ENCODE results near the gene ATP11A. TPM values are rescaled to one million over a fixed set of nuclear protein-coding genes. Genes with fewer than 3 reads are reported as not detected.

The ATP11A gene
- total RNA-seq, 1 experiment from 2014 or later: 41.2 TPM

DNA sequence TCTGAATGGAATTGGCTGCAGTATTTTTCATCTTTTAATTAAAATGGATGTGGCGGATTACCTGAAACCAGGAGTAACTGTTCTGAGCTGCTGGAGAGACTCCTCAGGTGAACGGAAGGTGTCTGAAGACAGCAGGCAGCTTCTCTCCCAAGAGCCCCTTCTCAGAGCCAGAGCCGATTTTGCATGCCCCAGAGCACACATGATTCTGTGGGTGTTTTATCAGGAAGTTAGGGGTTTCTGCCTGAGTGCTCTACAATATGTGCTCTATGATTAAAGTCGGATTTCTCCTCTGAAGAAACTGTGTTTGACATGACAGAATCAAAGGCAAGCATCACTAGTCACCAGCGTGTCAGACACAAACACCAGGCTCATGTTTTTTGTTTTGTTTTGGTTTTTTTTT is 218.5 kb downstream of the ATP11A start:
- no TSS peak for BruUV-seq (replicated peaks)
- H3K9me3 Mint-ChIP-seq (ENCODE audit: unreplicated experiment): no peaks in the 10 kb centered on the region
- H3K27ac Mint-ChIP-seq (ENCODE audit: low read depth, unreplicated experiment): no peak overlapping the region

GRCh38 chr13:112910016-112910415 is 220.2 kb downstream of the ATP11A start:
- H3K4me3 Mint-ChIP-seq (ENCODE audit: unreplicated experiment): no peak overlapping the region
- H3K4me1 Mint-ChIP-seq (ENCODE audit: insufficient read depth, unreplicated experiment): no peaks in the 10 kb centered on the region
- peaks cover 28% of the 10 kb centered on the region for H3K27me3 Mint-ChIP-seq (ENCODE audit: insufficient read depth, unreplicated experiment)
- no peak overlapping the region for H3K27ac Mint-ChIP-seq (ENCODE audit: low read depth, unreplicated experiment)
- POLR2A ChIA-PET: interaction anchor here (0.8 to 1.2 kb wide), 2 partner anchors 12 to 13 kb away, joined by 3 to 4 read pairs; no protein-coding TSS in a partner anchor
- no peak for DNase-seq (ENCODE audit: unreplicated experiment)
- intact Hi-C loops (cut with micrococcal nuclease): no loop called here
- CTCF ChIA-PET: no interaction called here
- H3K36me3 Mint-ChIP-seq (ENCODE audit: insufficient read depth, unreplicated experiment): no peaks in the 10 kb centered on the region
- BruUV-seq (replicated peaks): no TSS peak
- no peak for TF ChIP-seq CTCF (IDR thresholded peaks at IDR 0.05; ENCODE audit: unreplicated experiment)
- H3K9me3 Mint-ChIP-seq (ENCODE audit: unreplicated experiment): no peaks in the 10 kb centered on the region

More for the DNA sequence above, 218.5 kb downstream of the ATP11A start:
- intact Hi-C loops (cut with micrococcal nuclease): no loop called here
- no peaks in the 10 kb centered on the region for H3K36me3 Mint-ChIP-seq (ENCODE audit: insufficient read depth, unreplicated experiment)
- H3K4me3 Mint-ChIP-seq (ENCODE audit: unreplicated experiment): no peak overlapping the region
- H3K27me3 Mint-ChIP-seq (ENCODE audit: insufficient read depth, unreplicated experiment): peaks cover 28% of the 10 kb centered on the region
- POLR2A ChIA-PET: no interaction called here
- CTCF ChIA-PET: no interaction called here
- no peaks in the 10 kb centered on the region for H3K4me1 Mint-ChIP-seq (ENCODE audit: insufficient read depth, unreplicated experiment)
- no peak for TF ChIP-seq CTCF (IDR thresholded peaks at IDR 0.05; ENCODE audit: unreplicated experiment)
- no peak for DNase-seq (ENCODE audit: unreplicated experiment)

DNA sequence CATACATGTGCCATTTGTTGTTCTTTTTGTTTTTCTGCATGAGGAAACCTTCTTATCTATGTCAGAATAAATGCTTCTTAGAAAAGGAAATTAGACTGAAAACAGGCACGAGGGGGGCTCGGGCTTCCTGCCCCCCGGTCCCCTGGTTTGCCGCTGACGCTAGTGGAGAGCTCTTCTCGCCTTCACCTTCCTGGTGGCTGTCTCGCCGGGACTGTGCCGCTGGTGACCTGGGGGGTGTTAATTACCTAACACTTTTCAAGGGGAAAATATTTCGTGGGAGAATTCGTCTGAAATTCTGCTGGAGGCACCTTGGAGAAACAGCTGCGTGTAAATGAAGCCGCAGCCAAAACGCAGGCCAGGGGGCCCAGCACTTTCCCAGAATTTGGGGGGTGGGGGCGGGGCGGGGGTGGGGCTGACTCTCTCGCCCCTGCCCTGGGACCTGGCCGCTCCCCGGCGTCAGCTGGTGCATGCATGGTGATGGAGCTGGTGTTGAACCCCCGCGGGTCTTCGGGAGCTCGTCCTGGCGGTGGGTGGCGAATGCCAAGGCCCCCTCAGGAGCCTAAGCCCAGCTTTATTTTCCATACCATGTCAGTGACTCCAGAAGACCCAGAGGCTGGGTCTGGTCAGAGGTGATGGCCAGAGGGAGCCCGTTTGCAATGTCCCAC is 220.9 kb downstream of the ATP11A start:
- ChIA-PET POLR2A (interaction anchor here (1.2 kb wide), 1 partner anchor 11 kb away, joined by 3 read pairs; no protein-coding TSS in a partner anchor), CTCF (interaction anchor here (0.7 to 1.1 kb wide), 2 partner anchors 22 to 119 kb away, joined by 3 read pairs; no protein-coding TSS in a partner anchor)
- Mint-ChIP-seq H3K27ac (ENCODE audit: low read depth, unreplicated experiment) (no peak overlapping the region), H3K36me3 (ENCODE audit: insufficient read depth, unreplicated experiment) (no peaks in the 10 kb centered on the region), H3K4me1 (ENCODE audit: insufficient read depth, unreplicated experiment) (no peaks in the 10 kb centered on the region), H3K9me3 (ENCODE audit: unreplicated experiment) (no peaks in the 10 kb centered on the region), H3K4me3 (ENCODE audit: unreplicated experiment) (no peak overlapping the region), H3K27me3 (ENCODE audit: insufficient read depth, unreplicated experiment) (peaks cover 28% of the 10 kb centered on the region)
- no peak for TF ChIP-seq CTCF (IDR thresholded peaks at IDR 0.05; ENCODE audit: unreplicated experiment)
- BruUV-seq (replicated peaks): no TSS peak
- DNase-seq (ENCODE audit: unreplicated experiment): no peak
- intact Hi-C loops (cut with micrococcal nuclease): no loop called here

DNA sequence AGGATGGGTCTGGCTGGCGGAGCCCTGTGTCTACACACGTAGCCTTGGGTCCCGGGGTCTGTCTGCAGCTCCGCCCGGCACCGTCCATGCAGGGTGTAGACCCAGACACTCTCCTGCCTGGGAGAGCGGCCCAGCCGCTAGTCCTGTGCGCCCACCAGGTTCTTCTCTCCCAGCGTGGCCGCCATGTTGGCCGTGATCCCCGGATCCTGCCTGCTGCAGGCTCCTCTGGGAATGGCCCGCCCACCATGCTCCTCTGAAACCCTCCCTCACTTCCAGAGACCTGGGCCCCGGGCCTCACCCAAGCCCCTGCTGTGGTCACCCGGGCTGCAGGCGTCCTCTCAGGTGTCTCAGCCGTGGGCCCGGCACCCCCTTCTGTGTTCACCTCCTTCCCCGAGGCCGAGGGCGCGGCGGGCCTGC is 221.5 kb downstream of the ATP11A start:
- DNase-seq (ENCODE audit: unreplicated experiment): no peak
- BruUV-seq (replicated peaks): no TSS peak
- peaks cover 28% of the 10 kb centered on the region for H3K27me3 Mint-ChIP-seq (ENCODE audit: insufficient read depth, unreplicated experiment)
- H3K9me3 Mint-ChIP-seq (ENCODE audit: unreplicated experiment): no peaks in the 10 kb centered on the region
- ChIA-PET POLR2A (no interaction called here), CTCF (interaction anchor here (0.7 to 1.1 kb wide), 3 partner anchors 21 to 118 kb away, joined by 3 to 4 read pairs (median 3); no protein-coding TSS in a partner anchor)
- no peaks in the 10 kb centered on the region for H3K36me3 Mint-ChIP-seq (ENCODE audit: insufficient read depth, unreplicated experiment)
- intact Hi-C loops (cut with micrococcal nuclease): no loop called here
- TF ChIP-seq CTCF (IDR thresholded peaks at IDR 0.05; ENCODE audit: unreplicated experiment): no peak
- no peak overlapping the region for H3K4me3 Mint-ChIP-seq (ENCODE audit: unreplicated experiment)
- no peaks in the 10 kb centered on the region for H3K4me1 Mint-ChIP-seq (ENCODE audit: insufficient read depth, unreplicated experiment)
- H3K27ac Mint-ChIP-seq (ENCODE audit: low read depth, unreplicated experiment): no peak overlapping the region

Measured in MCF 10A (cell line).